Activated naive CD4-positive, alpha-beta T cell (primary cell): ENCODE measurements around the gene PLPPR1.

ENCODE experiments used
- DNase-seq, 4 experiments: peaks; one replicate each; lab custom pipeline; 2025; lab: John Stamatoyannopoulos, UW

Gene PLPPR1

GRCh38 chr9:101209670-101210069, 181.1 kb downstream of the PLPPR1 start:
- no peak for DNase-seq

- no peak for DNase-seq
These were observed 184.1 kb downstream of the PLPPR1 start for GRCh38 chr9:101212661-101213060.

GRCh38 chr9:101219030-101219429, 190.5 kb downstream of the PLPPR1 start:
- no peak for DNase-seq

GRCh38 chr9:101220341-101220740, 191.8 kb downstream of the PLPPR1 start:
- no peak for DNase-seq

GRCh38 chr9:101225271-101225670, 196.7 kb downstream of the PLPPR1 start:
- no peak for DNase-seq

- no peak for DNase-seq
These were observed 197.6 kb downstream of the PLPPR1 start for GRCh38 chr9:101226161-101226560.

- no peak for DNase-seq
These were observed 198.3 kb downstream of the PLPPR1 start for GRCh38 chr9:101226803-101227202.

- no peak for DNase-seq
These were observed 201.1 kb downstream of the PLPPR1 start for GRCh38 chr9:101229606-101230005.

- no peak for DNase-seq
These were observed 204.0 kb downstream of the PLPPR1 start for GRCh38 chr9:101232405-101232977.

GRCh38 chr9:101235105-101235866, 206.8 kb downstream of the PLPPR1 start:
- DNase-seq = no peak

GRCh38 chr9:101242651-101243050, 214.1 kb downstream of the PLPPR1 start:
- no peak for DNase-seq

- DNase-seq = no peak
These were observed 218.2 kb downstream of the PLPPR1 start for GRCh38 chr9:101246691-101247090.

- DNase-seq = no peak
These were observed 218.8 kb downstream of the PLPPR1 start for GRCh38 chr9:101247297-101247696.

- no peak for DNase-seq
These were observed 226.4 kb downstream of the PLPPR1 start for GRCh38 chr9:101254733-101255433.

GRCh38 chr9:101264727-101265126, 236.2 kb downstream of the PLPPR1 start:
- no peak for DNase-seq

- no peak for DNase-seq
These were observed 236.7 kb downstream of the PLPPR1 start for GRCh38 chr9:101265261-101265660.

- DNase-seq = no peak
These were observed 239.9 kb downstream of the PLPPR1 start for GRCh38 chr9:101268426-101268825.

GRCh38 chr9:101269591-101270283, 241.2 kb downstream of the PLPPR1 start:
- DNase-seq = no peak

GRCh38 chr9:101270302-101270701, 241.8 kb downstream of the PLPPR1 start:
- no peak for DNase-seq

- DNase-seq = no peak
These were observed 242.6 kb downstream of the PLPPR1 start for GRCh38 chr9:101271102-101271501.

GRCh38 chr9:101274971-101275768, 246.6 kb downstream of the PLPPR1 start:
- DNase-seq = no peak

GRCh38 chr9:101275769-101276250, 247.3 kb downstream of the PLPPR1 start:
- no peak for DNase-seq
